Measurements from ENCODE around the gene SOS1.

SOS1 gene

DNA sequence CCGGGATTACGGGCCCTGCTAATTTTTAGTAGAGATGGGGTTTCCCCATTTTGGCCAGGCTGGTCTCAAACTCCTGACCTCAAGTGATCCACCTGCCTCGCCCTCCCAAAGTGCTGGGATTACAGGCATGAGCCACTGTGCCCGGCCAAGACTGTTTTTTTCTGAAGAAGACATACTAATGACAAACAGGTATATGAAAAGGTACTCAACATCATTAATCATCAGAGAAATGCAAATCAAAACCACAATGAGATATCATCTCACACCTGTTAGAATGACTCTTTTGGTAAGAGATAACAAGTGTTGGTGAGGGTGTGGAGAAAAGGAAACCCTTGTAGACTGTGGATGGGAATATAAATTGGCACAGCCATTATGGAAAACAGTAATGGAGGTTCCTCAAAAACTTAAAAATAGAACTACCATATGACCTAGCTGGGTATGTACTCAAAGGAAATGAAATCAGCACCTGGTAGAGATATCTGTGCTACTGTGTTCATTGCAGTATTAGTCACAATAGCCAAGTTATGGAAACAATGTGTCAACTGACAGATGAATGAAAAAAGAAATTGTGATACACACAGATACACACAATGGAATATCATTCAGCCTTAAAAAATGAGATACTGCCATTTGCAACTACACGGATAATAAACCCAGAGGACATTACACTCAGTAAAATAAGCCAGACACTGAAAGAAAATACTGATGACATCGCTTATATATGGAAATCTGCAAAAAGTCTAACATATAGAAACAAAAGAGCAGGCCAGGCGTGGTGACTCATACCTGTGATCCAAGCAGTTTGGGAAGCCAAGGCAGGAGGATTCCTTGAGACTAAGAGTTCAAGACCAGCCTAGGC lies 20.8 kb downstream of the SOS1 start:
- no peak for TF ChIP-seq ZNF274 (IDR thresholded peaks at IDR 0.05; ENCODE audit: low read depth, low read length)
- H3K4me3 ChIP-seq (ENCODE audit: low read length), result no peak overlapping the region

DNA sequence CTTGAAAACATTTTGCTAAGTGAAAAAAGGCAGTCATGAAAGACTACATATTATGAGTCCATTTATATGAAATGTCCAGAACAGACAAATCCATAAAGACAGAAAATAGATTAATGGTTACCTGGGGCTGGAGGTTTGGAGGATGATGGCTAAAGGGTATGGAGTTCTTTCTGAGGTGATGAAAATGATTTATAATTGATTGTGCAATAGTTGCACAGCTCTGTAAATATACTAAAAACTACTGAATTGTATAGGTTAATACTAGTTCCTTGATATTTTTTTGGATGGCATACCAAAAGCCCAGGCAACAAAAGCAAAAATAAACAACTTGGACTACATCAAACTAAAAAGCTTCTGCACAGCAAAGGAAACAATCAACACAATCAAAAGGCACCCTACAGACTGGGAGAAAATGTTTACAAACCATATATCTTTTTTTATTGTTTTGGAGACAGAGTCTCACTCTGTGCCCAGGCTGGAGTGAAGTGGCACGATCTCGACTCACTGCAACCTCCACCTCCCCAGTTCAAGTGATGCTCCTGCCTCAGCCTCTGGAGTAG lies 21.5 kb downstream of the SOS1 start:
- no peak overlapping the region for H3K4me3 ChIP-seq (ENCODE audit: low read length)
- no peak for TF ChIP-seq ZNF274 (IDR thresholded peaks at IDR 0.05; ENCODE audit: low read depth, low read length)

DNA sequence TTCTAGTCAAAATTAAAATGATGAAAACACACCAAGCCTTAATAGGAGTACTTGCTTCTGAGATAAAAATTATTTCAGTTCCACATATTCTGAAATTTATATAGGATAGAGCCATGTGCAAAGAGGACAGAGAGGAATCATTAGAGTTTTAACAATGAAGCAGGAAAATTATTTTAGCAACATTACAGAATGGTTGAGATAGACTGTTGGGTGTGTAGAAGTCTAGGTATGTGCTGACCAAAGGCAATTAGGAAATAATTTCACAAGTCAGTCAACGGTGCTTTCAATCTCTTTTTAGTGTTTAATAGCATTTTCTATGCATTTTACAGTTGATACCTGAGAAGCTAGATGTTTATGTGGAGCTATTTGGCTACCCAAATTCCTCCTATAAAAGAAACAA lies 25.2 kb downstream of the SOS1 start:
- TF ChIP-seq ZNF274 (IDR thresholded peaks at IDR 0.05; ENCODE audit: low read depth, low read length), result no peak
- H3K4me3 ChIP-seq (ENCODE audit: low read length), result no peak overlapping the region

DNA sequence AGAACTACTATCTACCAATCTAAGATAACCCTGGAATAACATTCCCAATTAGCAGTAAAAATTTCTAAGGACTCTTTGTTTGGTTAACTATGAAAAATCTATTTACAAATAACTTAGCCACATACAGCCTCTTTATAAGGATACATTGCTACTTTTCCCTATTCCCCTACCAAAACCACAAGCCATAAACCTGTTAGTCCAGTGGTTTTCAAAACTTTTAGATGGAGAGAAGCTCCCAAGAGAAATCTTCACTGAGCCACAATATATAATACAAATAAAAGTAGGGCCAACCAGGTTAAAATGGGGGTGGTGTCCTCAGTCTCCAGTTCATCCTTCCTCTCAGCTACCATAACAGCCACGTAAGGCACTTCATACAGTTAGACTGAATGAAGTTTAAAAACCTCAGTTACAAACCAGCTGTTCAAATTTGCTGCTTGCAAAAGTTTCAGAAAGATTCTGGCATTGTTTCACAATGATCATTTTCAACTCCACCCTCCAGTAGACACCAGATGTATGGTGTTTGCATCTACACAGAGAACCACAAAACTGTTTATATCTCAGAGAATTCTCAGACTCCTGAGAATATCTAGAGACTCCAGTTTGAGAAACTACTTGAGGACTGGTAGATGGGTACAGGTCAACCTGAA lies 26.0 kb downstream of the SOS1 start:
- no peak overlapping the region for H3K4me3 ChIP-seq (ENCODE audit: low read length)
- TF ChIP-seq ZNF274 (IDR thresholded peaks at IDR 0.05; ENCODE audit: low read depth, low read length), result no peak

DNA sequence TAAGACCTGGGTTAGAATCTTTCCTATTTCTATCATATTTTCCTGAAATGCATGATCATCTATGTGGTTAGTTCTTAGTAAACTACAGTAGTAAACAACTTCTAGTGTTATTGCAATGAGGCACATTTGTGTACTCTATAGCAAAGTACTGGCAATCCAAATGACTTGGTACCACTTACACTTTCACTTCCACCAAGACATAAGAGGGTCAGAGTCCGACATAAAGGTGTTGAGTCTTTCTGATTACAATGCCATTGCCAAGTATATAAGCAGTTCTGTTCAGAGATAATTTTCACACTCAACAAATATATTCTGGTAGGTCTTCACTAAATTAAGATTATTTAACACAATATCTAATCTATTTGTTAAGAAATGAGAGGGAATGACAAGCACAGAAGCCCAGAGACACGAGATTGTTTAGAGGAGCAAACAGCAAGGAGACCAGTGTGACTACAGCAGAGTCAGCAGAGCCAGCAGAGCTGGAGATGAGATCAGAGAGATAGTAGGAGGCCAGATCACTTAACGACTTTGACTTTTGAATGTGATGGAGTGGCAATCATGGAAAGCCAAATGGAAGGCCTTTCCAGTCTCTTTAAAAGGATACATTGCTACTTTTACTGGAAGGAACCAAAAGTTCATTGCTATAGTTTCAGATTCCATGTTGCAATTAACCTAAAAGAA lies 27.5 kb downstream of the SOS1 start:
- no peak overlapping the region for H3K4me3 ChIP-seq (ENCODE audit: low read length)
- no peak for TF ChIP-seq ZNF274 (IDR thresholded peaks at IDR 0.05; ENCODE audit: low read depth, low read length)

DNA sequence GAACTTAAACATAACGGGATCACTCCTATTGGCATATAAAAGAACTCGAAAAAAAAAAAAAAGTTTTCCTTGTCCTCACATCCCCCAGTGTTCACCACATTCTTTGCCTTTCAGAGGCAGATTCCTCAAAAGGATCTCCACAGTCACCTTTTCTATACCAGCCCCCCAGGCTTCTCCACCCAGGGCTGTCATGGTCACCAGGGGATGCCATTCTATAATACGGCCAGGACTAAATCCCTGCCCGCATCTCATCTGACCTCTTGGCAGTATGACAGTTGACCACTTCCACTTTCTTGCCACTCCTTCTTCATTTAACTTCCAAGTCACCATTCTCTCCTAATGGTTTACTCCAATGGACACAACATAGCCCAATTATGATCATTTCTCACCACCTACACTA lies 29.3 kb downstream of the SOS1 start:
- no peak for TF ChIP-seq ZNF274 (IDR thresholded peaks at IDR 0.05; ENCODE audit: low read depth, low read length)
- H3K4me3 ChIP-seq (ENCODE audit: low read length), result no peak overlapping the region

DNA sequence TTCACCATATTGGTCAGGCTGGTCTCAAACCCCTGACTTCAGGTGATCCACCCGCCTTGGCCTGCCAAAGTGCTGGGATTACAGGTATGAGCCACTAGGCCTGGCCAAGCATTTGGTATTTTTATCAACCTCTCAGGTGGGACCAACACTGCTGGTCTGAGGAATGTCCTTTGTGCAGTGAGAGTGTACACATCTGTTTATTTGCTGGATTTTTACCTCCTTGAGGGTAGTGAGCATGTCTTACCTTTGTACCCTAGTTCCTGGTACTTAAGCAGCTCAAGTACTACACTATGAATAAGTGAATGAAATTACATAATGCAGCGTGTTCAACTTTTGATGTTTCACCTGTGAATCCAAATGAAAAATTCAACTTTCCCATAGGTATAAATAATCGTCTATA lies 29.8 kb downstream of the SOS1 start:
- TF ChIP-seq ZNF274 (IDR thresholded peaks at IDR 0.05; ENCODE audit: low read depth, low read length), result no peak
- no peak overlapping the region for H3K4me3 ChIP-seq (ENCODE audit: low read length)

DNA sequence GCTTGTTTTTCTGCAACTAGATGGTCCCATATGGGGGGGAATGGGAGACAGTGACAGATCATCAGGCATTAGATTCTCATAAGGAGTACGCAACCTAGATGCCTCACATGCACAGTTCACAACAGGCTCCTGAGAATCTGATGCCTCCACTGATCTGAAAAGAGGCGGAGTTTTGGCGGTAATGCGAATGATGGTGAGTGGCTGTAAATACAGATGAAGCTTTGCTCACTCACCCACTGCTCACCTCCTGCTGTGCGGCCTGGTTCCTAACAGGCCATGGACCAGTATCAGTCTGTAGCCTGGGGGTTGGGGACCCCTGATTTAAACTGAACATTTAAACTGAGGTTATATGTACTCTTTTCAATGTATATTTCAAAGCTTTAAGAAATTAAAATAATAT lies 40.7 kb downstream of the SOS1 start:
- no peak overlapping the region for H3K4me3 ChIP-seq (ENCODE audit: low read length)
- no peak for TF ChIP-seq ZNF274 (IDR thresholded peaks at IDR 0.05; ENCODE audit: low read depth, low read length)

DNA sequence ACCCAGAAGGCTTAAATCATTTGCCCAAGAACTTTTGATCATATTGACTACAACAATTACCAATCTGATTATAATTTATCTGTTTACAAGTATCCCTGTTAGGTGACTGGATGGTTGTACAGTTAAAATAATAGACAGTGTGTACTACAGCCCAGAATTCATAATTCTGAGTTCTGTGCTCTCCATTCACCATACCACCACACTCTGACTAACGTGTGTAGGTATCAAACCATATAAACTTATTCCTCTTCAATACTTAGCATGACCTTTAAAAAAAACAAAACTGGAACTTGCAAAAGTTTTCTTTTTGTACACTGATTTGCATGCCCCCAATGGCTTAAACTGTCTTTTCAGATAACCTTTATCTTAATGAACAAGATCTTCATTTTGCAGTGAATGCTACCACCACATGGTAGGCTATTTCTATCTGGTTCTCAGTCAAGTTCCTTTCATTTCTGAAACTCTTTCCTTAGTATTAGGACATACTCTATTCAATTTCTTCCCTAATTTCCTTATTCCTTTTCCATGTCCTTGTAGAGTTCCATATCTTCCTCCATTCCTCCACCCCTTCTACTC lies 50.9 kb downstream of the SOS1 start:
- no peak for TF ChIP-seq ZNF274 (IDR thresholded peaks at IDR 0.05; ENCODE audit: low read depth, low read length)
- no peak overlapping the region for H3K4me3 ChIP-seq (ENCODE audit: low read length)

DNA sequence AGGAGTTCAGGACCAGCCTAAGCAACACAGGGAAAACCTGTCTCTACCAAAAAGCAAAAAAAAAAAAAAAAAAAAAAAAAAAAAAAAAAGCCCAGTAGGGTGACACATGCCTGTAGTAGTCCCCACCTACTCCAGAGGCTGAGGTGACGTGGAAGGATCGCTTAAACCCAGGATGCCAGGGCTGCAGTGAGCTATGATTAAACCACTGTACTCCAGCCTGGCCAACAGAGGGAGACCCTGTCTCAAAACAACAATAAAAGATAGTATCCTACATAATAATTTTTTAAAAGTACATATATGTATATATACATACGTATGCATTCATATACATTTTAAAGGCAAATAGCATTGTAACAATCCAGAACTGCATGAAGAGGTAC lies 51.7 kb downstream of the SOS1 start:
- no peak overlapping the region for H3K4me3 ChIP-seq (ENCODE audit: low read length)
- no peak for TF ChIP-seq ZNF274 (IDR thresholded peaks at IDR 0.05; ENCODE audit: low read depth, low read length)

DNA sequence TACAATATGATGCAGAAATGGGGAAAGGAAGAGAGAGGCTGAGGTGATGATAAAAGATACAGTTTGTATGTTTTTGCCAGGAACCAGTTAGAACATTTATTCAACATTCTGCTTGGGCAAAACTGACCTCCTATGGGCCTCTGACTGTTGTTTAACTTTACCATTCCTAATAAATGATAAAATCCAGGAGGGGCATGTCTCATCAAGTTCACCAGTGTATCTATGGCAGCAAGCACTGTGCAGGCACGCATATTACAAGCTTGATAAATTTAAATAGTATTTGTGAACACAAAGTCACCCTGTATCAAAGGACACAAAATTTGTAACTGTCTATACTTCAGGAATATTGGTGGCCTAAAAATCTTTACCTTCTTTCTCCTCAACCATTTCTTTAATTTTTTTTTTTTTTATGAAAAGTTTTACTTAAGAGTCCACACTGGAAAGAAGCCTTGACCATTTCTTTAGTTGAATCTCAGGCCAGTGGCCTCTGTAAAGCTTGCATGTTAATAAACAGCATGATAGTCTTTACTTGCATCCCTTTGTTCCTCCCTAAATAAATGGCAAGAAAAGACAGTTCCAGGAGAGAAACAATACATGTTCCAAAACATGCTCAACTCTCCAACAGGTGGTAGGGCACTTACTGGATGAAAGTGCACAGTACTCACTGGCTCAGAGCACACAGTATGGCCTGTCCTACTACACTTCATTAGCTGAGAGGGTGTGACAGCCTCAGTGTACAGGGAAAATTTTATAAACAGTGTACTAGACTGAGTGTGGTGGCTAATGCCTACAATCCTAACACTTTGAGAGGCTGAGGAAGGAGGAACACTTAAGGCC lies 52.3 kb downstream of the SOS1 start:
- TF ChIP-seq ZNF274 (IDR thresholded peaks at IDR 0.05; ENCODE audit: low read depth, low read length), result no peak
- no peak overlapping the region for H3K4me3 ChIP-seq (ENCODE audit: low read length)

DNA sequence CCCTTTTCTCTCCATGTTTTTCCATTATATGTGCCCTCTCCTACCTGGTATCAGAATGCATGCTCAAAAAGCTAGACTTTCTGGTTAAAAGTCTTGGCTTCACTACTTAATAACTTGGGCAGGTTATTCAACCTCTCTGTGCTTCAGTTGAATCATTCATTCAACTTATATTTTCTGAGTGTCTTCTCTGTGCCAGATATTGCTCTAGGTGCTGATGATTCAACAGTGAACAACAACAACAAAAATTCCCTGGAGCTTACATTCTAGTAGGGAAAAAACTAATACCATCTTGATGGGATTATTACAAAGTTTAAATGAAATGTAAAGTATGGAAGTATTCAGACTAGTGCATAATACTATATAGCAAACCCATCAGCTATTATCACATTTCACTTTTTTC lies 55.2 kb downstream of the SOS1 start:
- no peak overlapping the region for H3K4me3 ChIP-seq (ENCODE audit: low read length)
- TF ChIP-seq ZNF274 (IDR thresholded peaks at IDR 0.05; ENCODE audit: low read depth, low read length), result no peak

DNA sequence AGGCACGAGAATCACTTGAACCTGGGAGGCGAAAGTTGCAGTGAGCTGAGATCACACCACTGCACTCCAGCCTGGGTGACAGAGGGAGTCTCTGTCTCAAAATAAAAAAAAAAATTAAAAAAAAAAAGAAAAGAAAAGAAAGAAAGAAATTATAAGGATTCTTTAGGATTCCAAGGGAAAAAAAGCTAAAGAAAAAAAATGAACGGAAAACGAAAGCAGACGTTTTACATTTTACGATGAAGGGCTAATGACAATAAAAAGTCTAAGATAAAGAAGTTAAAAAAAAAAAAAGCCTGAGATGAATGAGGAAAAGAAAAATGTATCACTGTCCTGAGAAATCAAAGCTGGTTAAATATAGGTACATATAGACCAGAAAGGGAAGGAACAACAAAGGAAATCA lies 58.5 kb downstream of the SOS1 start:
- no peak for TF ChIP-seq ZNF274 (IDR thresholded peaks at IDR 0.05; ENCODE audit: low read depth, low read length)
- H3K4me3 ChIP-seq (ENCODE audit: low read length), result no peak overlapping the region

All from GM08714 (cell line).